ENCODE results near the gene AHRR. TPM values are rescaled to one million over a fixed set of nuclear protein-coding genes. Genes with fewer than 3 reads are reported as not detected.

The AHRR gene
- total and polyA plus RNA-seq, 7 donors = under 0.01 to 1.8 (median 1.0) TPM; not detected in 1

DNA sequence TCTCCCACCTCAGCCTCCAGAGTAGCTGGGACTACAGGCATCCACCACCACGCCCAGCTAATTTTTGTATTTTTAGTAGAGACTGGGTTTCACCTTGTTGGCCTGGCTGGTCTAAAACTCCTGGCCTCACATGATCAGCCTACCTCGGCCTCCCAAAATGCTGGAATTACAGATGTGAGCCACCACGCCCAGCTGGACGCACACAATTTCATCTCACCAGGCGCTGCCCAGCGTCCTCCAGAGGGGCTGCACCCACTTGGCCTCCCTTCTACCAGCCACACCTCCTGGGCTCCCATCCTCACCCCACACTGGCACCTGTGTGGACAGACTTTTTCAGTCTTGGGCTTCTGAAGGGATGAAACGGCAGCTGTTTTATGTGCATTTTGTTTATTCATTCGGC, 117.7 kb downstream of the AHRR start:
- Histone ChIP-seq H3K27me3 (peaks cover 0 to 21% (median 10%) of the 10 kb centered on the region in 3 donors), H3K4me3 (no peak overlapping the region), H3K9me3 (no peaks in the 10 kb centered on the region), H3K4me1 (peaks cover 0 to 21% (median 17%) of the 10 kb centered on the region in 4 donors), H3K27ac (no peak overlapping the region), H3K36me3 (no peaks in the 10 kb centered on the region)
- DNase-seq = peak; percentile 37
- no peak for TF ChIP-seq POLR2AphosphoS5 (IDR thresholded peaks at IDR 0.05)
- TF ChIP-seq POLR2A (IDR thresholded peaks at IDR 0.05) = no peak
- TF ChIP-seq, protein P1, sequence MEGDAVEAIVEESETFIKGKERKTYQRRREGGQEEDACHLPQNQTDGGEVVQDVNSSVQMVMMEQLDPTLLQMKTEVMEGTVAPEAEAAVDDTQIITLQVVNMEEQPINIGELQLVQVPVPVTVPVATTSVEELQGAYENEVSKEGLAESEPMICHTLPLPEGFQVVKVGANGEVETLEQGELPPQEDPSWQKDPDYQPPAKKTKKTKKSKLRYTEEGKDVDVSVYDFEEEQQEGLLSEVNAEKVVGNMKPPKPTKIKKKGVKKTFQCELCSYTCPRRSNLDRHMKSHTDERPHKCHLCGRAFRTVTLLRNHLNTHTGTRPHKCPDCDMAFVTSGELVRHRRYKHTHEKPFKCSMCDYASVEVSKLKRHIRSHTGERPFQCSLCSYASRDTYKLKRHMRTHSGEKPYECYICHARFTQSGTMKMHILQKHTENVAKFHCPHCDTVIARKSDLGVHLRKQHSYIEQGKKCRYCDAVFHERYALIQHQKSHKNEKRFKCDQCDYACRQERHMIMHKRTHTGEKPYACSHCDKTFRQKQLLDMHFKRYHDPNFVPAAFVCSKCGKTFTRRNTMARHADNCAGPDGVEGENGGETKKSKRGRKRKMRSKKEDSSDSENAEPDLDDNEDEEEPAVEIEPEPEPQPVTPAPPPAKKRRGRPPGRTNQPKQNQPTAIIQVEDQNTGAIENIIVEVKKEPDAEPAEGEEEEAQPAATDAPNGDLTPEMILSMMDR (IDR thresholded peaks at IDR 0.05) = no peak
- no peak for TF ChIP-seq EP300 (IDR thresholded peaks at IDR 0.05)
- 71 to 84% methylated on average over 8 of the region's 8 CpGs for WGBS, 2 donors
- intact Hi-C loops (cut with DNase I) = no loop called here

GRCh38 chr5:439636-440035, 118.1 kb downstream of the AHRR start:
- WGBS, 2 donors = 71 to 81% methylated on average over 14 of the region's 14 CpGs
- intact Hi-C loops (cut with DNase I) = loop anchor here (5.0 to 10.0 kb wide), 3 partner anchors 165 to 453 kb away; partner anchors contain the start of genes BRD9, CEP72, PDCD6 and TRIP13
- Histone ChIP-seq H3K9me3 (no peaks in the 10 kb centered on the region), H3K36me3 (no peaks in the 10 kb centered on the region), H3K4me1 (peaks cover 0 to 25% (median 21%) of the 10 kb centered on the region in 4 donors), H3K27me3 (peaks cover 0 to 21% (median 10%) of the 10 kb centered on the region in 3 donors), H3K27ac (no peak overlapping the region), H3K4me3 (no peak overlapping the region)
- no peak for TF ChIP-seq POLR2AphosphoS5 (IDR thresholded peaks at IDR 0.05)
- no peak for TF ChIP-seq EP300 (IDR thresholded peaks at IDR 0.05)
- TF ChIP-seq POLR2A (IDR thresholded peaks at IDR 0.05) = no peak
- TF ChIP-seq, protein P1 (IDR thresholded peaks at IDR 0.05) = no peak
- DNase-seq = peak; percentile 28

GRCh38 chr5:440401-441201, 119.1 kb downstream of the AHRR start:
- H3K27ac ChIP-seq = no peak overlapping the region
- H3K4me1 ChIP-seq = peaks cover 0 to 27% (median 23%) of the 10 kb centered on the region in 4 donors
- intact Hi-C loops (cut with DNase I) = loop anchor here (5.0 to 10.0 kb wide), 3 partner anchors 166 to 452 kb away; partner anchors contain the start of genes BRD9, CEP72, PDCD6 and TRIP13
- no peak for TF ChIP-seq POLR2A (IDR thresholded peaks at IDR 0.05)
- TF ChIP-seq, protein P1 (IDR thresholded peaks at IDR 0.05) = no peak
- TF ChIP-seq EP300 (IDR thresholded peaks at IDR 0.05) = no peak
- TF ChIP-seq POLR2AphosphoS5 (IDR thresholded peaks at IDR 0.05) = no peak
- H3K27me3 ChIP-seq = peaks cover 0 to 21% (median 10%) of the 10 kb centered on the region in 3 donors
- H3K36me3 ChIP-seq = peaks cover 0 to 1% (median 0%) of the 10 kb centered on the region in 4 donors
- 76 to 79% methylated on average over 18 of the region's 18 CpGs for WGBS, 2 donors
- H3K9me3 ChIP-seq = no peaks in the 10 kb centered on the region
- no peak overlapping the region for H3K4me3 ChIP-seq
- peak; percentile 48 for DNase-seq

- intact Hi-C loops (cut with DNase I) = loop anchor here (5.0 to 10.0 kb wide), 3 partner anchors 167 to 450 kb away; partner anchors contain the start of genes BRD9, CEP72, PDCD6 and TRIP13
- Histone ChIP-seq H3K27ac (no peak overlapping the region), H3K36me3 (peaks cover 0 to 15% (median 3%) of the 10 kb centered on the region in 4 donors)
These were observed 120.5 kb downstream of the AHRR start for GRCh38 chr5:441996-442334.

More at GRCh38 chr5:441996-442334, 120.5 kb downstream of the AHRR start:
- peak overlapping the region; percentile 81 to 95 (median 83) for H3K4me3 ChIP-seq
- WGBS, 2 donors = 92 to 93% methylated on average over 5 of the region's 5 CpGs
- TF ChIP-seq, protein P1 (IDR thresholded peaks at IDR 0.05) = no peak
- TF ChIP-seq POLR2A (IDR thresholded peaks at IDR 0.05) (no peak), EP300 (IDR thresholded peaks at IDR 0.05) (no peak), POLR2AphosphoS5 (IDR thresholded peaks at IDR 0.05) (no peak)
- no peaks in the 10 kb centered on the region for H3K9me3 ChIP-seq
- no peak for DNase-seq
- peaks cover 0 to 10% (median 10%) of the 10 kb centered on the region in 3 donors for H3K27me3 ChIP-seq
- H3K4me1 ChIP-seq = peaks cover 0 to 27% (median 23%) of the 10 kb centered on the region in 4 donors

Data from sigmoid colon (tissue), 7 donors.